ENCODE results near the gene MPZ.
A peak's percentile ranks its signal among the peaks of the same experiment; 100 is the strongest.
"Not testable (repeated sequence)": the region's sequence is repeated elsewhere in the genome, so short reads cannot be mapped to it uniquely, and the experiment has no call there.

The MPZ gene

DNA sequence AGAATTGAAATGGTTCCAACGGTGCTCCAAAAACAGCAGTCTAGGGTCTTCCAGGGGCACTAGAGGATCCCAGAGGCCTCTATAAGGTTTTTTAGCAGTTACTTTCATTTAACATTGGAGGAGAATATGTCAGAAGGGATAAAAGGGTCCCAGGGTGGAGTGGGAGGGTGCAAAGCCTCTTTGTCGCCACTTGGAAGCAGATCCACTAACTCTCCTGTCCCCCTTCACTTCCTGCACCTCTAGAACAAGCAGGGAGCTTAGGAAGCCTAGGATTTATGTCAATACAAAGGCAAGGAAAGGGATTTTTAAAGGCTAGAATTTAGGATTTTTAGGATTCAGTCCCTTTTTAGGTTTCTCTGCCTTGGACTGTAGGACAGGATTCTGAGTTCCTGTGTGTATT, 42.9 kb downstream of the MPZ start:
- Histone ChIP-seq H3K4me1 (ENCODE audit: control insufficient read depth, insufficient read depth, low read length, unreplicated experiment) (peaks cover 6% of the 10 kb centered on the region), H3K36me3 (ENCODE audit: insufficient read depth, low read length) (no peaks in the 10 kb centered on the region), H3K79me2 (ENCODE audit: control insufficient read depth, insufficient read depth, low read length, unreplicated experiment) (no peaks in the 10 kb centered on the region), H3K27ac (ENCODE audit: low read depth, low read length) (no peak overlapping the region), H3K4me3 (ENCODE audit: low read depth, low read length) (no peak overlapping the region), H2AFZ (ENCODE audit: low read length, unreplicated experiment) (no peak overlapping the region), H3K27me3 (ENCODE audit: insufficient read depth, low read length) (peaks cover 1% of the 10 kb centered on the region)

- peaks cover 7% of the 10 kb centered on the region for H3K4me1 ChIP-seq (ENCODE audit: control insufficient read depth, insufficient read depth, low read length, unreplicated experiment)
- peaks cover 8% of the 10 kb centered on the region for H3K27me3 ChIP-seq (ENCODE audit: insufficient read depth, low read length)
- no peaks in the 10 kb centered on the region for H3K79me2 ChIP-seq (ENCODE audit: control insufficient read depth, insufficient read depth, low read length, unreplicated experiment)
- no peak overlapping the region for H2AFZ ChIP-seq (ENCODE audit: low read length, unreplicated experiment)
- H3K36me3 ChIP-seq (ENCODE audit: insufficient read depth, low read length): no peaks in the 10 kb centered on the region
- H3K27ac ChIP-seq (ENCODE audit: low read depth, low read length): no peak overlapping the region
- no peak overlapping the region for H3K4me3 ChIP-seq (ENCODE audit: low read depth, low read length)
These were observed 43.6 kb downstream of the MPZ start for GRCh38 chr1:161266202-161266601.

GRCh38 chr1:161265305-161265704, 44.5 kb downstream of the MPZ start:
- H3K79me2 ChIP-seq (ENCODE audit: control insufficient read depth, insufficient read depth, low read length, unreplicated experiment): no peaks in the 10 kb centered on the region
- H3K27me3 ChIP-seq (ENCODE audit: insufficient read depth, low read length): peaks cover 17% of the 10 kb centered on the region
- no peak overlapping the region for H3K27ac ChIP-seq (ENCODE audit: low read depth, low read length)
- H3K4me1 ChIP-seq (ENCODE audit: control insufficient read depth, insufficient read depth, low read length, unreplicated experiment): peaks cover 14% of the 10 kb centered on the region
- H2AFZ ChIP-seq (ENCODE audit: low read length, unreplicated experiment): no peak overlapping the region
- no peak overlapping the region for H3K4me3 ChIP-seq (ENCODE audit: low read depth, low read length)
- no peaks in the 10 kb centered on the region for H3K36me3 ChIP-seq (ENCODE audit: insufficient read depth, low read length)

- Histone ChIP-seq H3K36me3 (ENCODE audit: insufficient read depth, low read length) (no peaks in the 10 kb centered on the region), H3K27ac (ENCODE audit: low read depth, low read length) (no peak overlapping the region), H3K27me3 (ENCODE audit: insufficient read depth, low read length) (peaks cover 50% of the 10 kb centered on the region), H3K4me1 (ENCODE audit: control insufficient read depth, insufficient read depth, low read length, unreplicated experiment) (peaks cover 18% of the 10 kb centered on the region), H3K4me3 (ENCODE audit: low read depth, low read length) (no peak overlapping the region), H2AFZ (ENCODE audit: low read length, unreplicated experiment) (no peak overlapping the region), H3K79me2 (ENCODE audit: control insufficient read depth, insufficient read depth, low read length, unreplicated experiment) (no peaks in the 10 kb centered on the region)
These were observed 48.2 kb downstream of the MPZ start for GRCh38 chr1:161261261-161262235.

- H3K4me1 ChIP-seq (ENCODE audit: control insufficient read depth, insufficient read depth, low read length, unreplicated experiment): peaks cover 13% of the 10 kb centered on the region
- no peak overlapping the region for H2AFZ ChIP-seq (ENCODE audit: low read length, unreplicated experiment)
- H3K79me2 ChIP-seq (ENCODE audit: control insufficient read depth, insufficient read depth, low read length, unreplicated experiment): no peaks in the 10 kb centered on the region
- H3K27me3 ChIP-seq (ENCODE audit: insufficient read depth, low read length): peaks cover 50% of the 10 kb centered on the region
- H3K27ac ChIP-seq (ENCODE audit: low read depth, low read length): no peak overlapping the region
- no peak overlapping the region for H3K4me3 ChIP-seq (ENCODE audit: low read depth, low read length)
- H3K36me3 ChIP-seq (ENCODE audit: insufficient read depth, low read length): no peaks in the 10 kb centered on the region
These were observed 49.1 kb downstream of the MPZ start for GRCh38 chr1:161260376-161261260.

DNA sequence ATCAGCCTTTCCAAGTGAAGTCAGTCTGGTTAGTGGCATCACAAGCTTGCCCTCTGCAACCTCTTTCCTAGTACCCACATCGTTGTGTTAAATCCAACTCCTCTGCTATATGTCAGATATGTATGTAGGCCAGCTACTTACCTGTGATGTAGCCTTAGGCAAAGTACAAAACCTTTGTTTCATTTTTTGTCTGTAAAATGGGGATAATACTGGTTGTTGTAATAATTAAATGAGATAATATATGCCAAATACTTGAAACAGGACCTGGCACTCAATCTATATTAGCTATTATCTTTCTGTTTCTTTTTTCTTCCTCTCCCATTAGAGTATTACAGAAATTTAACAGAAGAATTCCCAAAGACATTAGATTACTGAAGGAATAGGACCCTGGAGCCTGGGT, 50.0 kb downstream of the MPZ start:
- Histone ChIP-seq H3K4me1 (ENCODE audit: control insufficient read depth, insufficient read depth, low read length, unreplicated experiment) (peaks cover 13% of the 10 kb centered on the region), H3K27me3 (ENCODE audit: insufficient read depth, low read length) (peaks cover 50% of the 10 kb centered on the region), H3K79me2 (ENCODE audit: control insufficient read depth, insufficient read depth, low read length, unreplicated experiment) (no peaks in the 10 kb centered on the region), H3K36me3 (ENCODE audit: insufficient read depth, low read length) (no peaks in the 10 kb centered on the region), H3K27ac (ENCODE audit: low read depth, low read length) (no peak overlapping the region), H2AFZ (ENCODE audit: low read length, unreplicated experiment) (no peak overlapping the region), H3K4me3 (ENCODE audit: low read depth, low read length) (no peak overlapping the region)

DNA sequence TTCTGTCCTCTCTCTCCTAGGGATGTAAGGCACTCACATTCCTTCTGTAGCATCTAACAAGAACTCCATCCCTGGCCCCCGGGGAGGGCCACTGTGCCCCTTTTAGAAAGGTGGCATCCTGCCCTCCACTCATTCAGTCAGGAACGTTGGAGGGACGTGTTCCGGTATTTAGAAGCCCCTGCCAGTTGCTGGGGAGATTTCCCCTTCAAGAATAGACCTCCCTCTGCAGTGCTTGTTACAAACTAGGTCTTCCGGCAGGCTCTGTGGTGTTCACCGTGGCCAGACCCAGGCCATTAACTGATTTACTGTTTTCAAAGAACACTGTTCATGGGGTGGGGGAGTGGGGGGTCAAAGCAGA, 50.4 kb downstream of the MPZ start:
- H3K27ac ChIP-seq (ENCODE audit: low read depth, low read length): no peak overlapping the region
- H3K27me3 ChIP-seq (ENCODE audit: insufficient read depth, low read length): peaks cover 50% of the 10 kb centered on the region
- no peaks in the 10 kb centered on the region for H3K79me2 ChIP-seq (ENCODE audit: control insufficient read depth, insufficient read depth, low read length, unreplicated experiment)
- no peak overlapping the region for H2AFZ ChIP-seq (ENCODE audit: low read length, unreplicated experiment)
- H3K4me3 ChIP-seq (ENCODE audit: low read depth, low read length): peak overlapping the region; percentile 70
- no peaks in the 10 kb centered on the region for H3K36me3 ChIP-seq (ENCODE audit: insufficient read depth, low read length)
- peaks cover 13% of the 10 kb centered on the region for H3K4me1 ChIP-seq (ENCODE audit: control insufficient read depth, insufficient read depth, low read length, unreplicated experiment)

DNA sequence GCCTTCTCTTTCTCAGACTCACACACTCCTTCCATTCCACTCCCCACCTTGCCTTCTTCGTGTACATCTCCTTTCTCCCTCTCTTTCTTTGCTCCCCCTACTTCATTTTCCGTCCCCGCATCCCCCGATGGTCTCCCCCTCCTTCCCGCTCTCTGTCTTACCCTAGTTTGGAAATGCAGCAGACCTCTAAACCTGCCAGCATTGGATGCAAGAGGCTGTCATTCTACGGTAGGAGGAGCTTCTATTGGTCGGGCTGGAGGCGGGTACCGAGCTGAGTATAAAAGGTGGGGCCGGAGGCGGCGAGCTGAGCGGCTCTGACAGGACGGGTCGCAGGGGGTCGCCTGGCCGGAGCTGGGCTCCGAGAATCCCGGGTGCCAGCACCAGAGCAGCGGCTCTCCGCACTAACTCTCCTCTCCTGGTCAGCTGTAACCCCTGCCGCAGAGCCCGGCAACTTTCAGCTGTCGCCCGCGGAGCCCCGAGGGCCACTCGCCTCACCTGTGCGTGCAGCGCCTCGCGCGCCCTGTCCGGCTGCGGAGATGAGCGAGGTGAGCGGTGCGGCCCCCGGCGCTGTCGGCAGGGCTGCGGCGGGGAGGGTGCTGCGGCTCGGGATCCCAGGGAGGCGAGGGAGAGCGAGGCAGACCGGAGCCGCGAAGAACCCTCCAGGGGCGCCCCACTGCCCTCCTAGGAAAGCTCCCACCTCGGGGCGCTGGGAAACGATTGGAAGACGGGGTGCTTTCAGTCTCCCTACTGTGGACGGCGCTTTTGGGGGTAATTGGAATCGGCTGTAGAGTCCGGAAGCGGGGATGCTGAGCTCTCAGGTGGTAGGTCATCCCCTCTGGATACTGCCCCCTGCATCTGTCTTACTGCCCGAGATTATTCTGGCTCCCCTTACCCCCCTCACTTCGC, 51.1 kb downstream of the MPZ start, which contains the start of gene PCP4L1:
PCP4L1 (plus strand) TSS at position 307 of the 906 bp plus-strand sequence; CDS start at position 537, 230 bp downstream.
- H3K4me1 ChIP-seq (ENCODE audit: control insufficient read depth, insufficient read depth, low read length, unreplicated experiment): peaks cover 13% of the 10 kb centered on the region
- H3K4me3 ChIP-seq (ENCODE audit: low read depth, low read length): peak within 1 kb of the TSS; percentile 70
- H3K79me2 ChIP-seq (ENCODE audit: control insufficient read depth, insufficient read depth, low read length, unreplicated experiment): no peaks in the 10 kb centered on the region
- H3K27ac ChIP-seq (ENCODE audit: low read depth, low read length): no peak within 1 kb of the TSS
- H3K27me3 ChIP-seq (ENCODE audit: insufficient read depth, low read length): peaks cover 50% of the 10 kb centered on the region
- no peaks in the 10 kb centered on the region for H3K36me3 ChIP-seq (ENCODE audit: insufficient read depth, low read length)
- peak within 1 kb of the TSS; percentile 64 for H2AFZ ChIP-seq (ENCODE audit: low read length, unreplicated experiment)

DNA sequence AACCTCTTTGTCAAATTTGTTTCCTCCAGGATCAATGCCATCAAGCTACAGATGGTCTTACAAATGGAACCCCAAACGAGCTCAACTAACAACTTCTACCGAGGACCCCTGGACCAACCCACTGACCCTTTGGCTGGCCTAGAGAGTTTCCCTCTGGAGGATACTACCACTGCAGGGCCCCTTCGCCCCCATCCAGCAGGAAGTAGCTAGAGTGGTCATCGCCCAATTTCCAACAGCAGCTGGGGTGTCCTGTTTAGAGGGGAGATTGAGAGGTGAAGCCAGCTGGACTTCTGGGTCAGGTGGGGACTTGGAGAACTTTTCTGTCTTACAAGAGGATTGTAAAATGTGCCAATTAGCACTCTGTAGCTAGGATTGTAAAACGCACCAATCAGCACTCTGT, 52.7 kb downstream of the MPZ start:
- Histone ChIP-seq H3K27me3 (ENCODE audit: insufficient read depth, low read length) (peaks cover 50% of the 10 kb centered on the region), H3K4me1 (ENCODE audit: control insufficient read depth, insufficient read depth, low read length, unreplicated experiment) (peaks cover 13% of the 10 kb centered on the region)
- H3K27ac ChIP-seq (ENCODE audit: low read depth, low read length); H3K36me3 ChIP-seq (ENCODE audit: insufficient read depth, low read length); H2AFZ ChIP-seq (ENCODE audit: low read length, unreplicated experiment); H3K79me2 ChIP-seq (ENCODE audit: control insufficient read depth, insufficient read depth, low read length, unreplicated experiment); H3K4me3 ChIP-seq (ENCODE audit: low read depth, low read length): not testable (repeated sequence)

DNA sequence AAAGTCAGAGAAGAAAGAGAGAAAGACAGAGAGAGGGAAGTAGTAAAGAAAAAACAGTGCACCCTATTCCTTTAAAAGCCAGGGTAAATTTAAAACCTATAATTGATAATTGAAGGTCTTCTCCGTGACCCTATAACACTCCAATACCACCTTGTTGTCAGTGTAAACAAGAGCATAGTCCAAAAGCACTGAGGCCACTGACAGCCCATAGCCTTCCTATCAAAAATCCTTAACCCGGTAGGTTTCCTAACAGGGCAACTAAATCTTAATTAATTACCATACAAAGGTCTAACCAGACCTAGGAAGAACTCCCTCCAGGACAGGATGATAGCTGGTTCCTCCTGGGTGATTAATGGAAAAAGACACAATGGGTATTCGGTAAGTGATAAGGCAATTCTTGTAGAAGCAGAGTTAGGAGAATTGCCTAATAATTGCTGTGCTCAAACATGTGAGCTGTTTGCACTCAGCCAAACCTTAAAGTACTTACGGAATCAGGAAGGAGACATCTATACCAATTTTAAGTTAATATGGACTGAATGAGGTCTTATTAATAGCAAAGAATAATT, 53.7 kb downstream of the MPZ start:
- H3K79me2 ChIP-seq (ENCODE audit: control insufficient read depth, insufficient read depth, low read length, unreplicated experiment); H3K4me3 ChIP-seq (ENCODE audit: low read depth, low read length); H3K27ac ChIP-seq (ENCODE audit: low read depth, low read length); H3K4me1 ChIP-seq (ENCODE audit: control insufficient read depth, insufficient read depth, low read length, unreplicated experiment); H2AFZ ChIP-seq (ENCODE audit: low read length, unreplicated experiment); H3K36me3 ChIP-seq (ENCODE audit: insufficient read depth, low read length): not testable (repeated sequence)
- H3K27me3 ChIP-seq (ENCODE audit: insufficient read depth, low read length): peaks cover 40% of the 10 kb centered on the region
